PC-3 (cell line): Measurements from ENCODE around the gene MAML3. TPM values are rescaled to one million over a fixed set of nuclear protein-coding genes. Genes with fewer than 3 reads are reported as not detected.

ENCODE experiments used
- ATAC-seq: fragments of 200-7000 bp; cut with Tn5 transposase; 2 replicates; pipeline ENCODE4 v1.9.1; 2020; ENCODE audit warnings: mild to moderate bottlenecking, moderate library complexity
- BruUV-seq: library from RNA; stranded (reverse); fragments of 400-500 nt; replicated peaks from 2 replicates; lab custom pipeline; 2021; lab: Mats Ljungman, UMichigan
- CTCF ChIA-PET: fragments of 300-600 bp; sonication (Branson Sonifier 250); formaldehyde crosslinking; loops from one replicate; lab custom pipeline; 2022; ENCODE audit warnings: antibody characterized with exemption; lab: Charles Lee
- POLR2A ChIA-PET: fragments of 300-600 bp; sonication (Branson Sonifier 250); formaldehyde crosslinking; loops from one replicate; lab custom pipeline; 2022; ENCODE audit warnings: antibody characterized with exemption; ENCODE audit not compliant: unreplicated experiment; lab: Charles Lee
- DNase-seq: peaks from one replicate; pipeline ENCODE4 v3.0.0-alpha.2; 2015
- H2AFZ ChIP-seq: fragments of 300-600 bp; sonication (generic); 2 replicates; pipeline ENCODE4 v1.6.0; 2016; ENCODE audit warnings: antibody characterized with exemption, low read length
- H3F3A ChIP-seq: fragments of 300-600 bp; sonication (generic); one replicate; pipeline ENCODE4 v1.6.0; 2017; ENCODE audit warnings: antibody characterized with exemption, low read length, control low read depth, mild to moderate bottlenecking; ENCODE audit not compliant: unreplicated experiment
- H3K27ac ChIP-seq: fragments of 300-600 bp; sonication (generic); 2 replicates; pipeline ENCODE4 v1.5.1; 2016; ENCODE audit warnings: mild to moderate bottlenecking, low read length
- H3K27me3 ChIP-seq: fragments of 300-600 bp; sonication (generic); 2 replicates; pipeline ENCODE4 v1.6.1; 2016; ENCODE audit warnings: low read length, mixed read lengths
- H3K36me3 ChIP-seq: fragments of 300-600 bp; sonication (generic); 2 replicates; pipeline ENCODE4 v1.6.1; 2016; ENCODE audit warnings: low read depth, mixed run types, low read length, mixed read lengths
- H3K4me1 ChIP-seq: fragments of 300-600 bp; sonication (generic); 2 replicates; pipeline ENCODE4 v1.5.1; 2016; ENCODE audit warnings: low read length; ENCODE audit not compliant: insufficient read depth
- H3K4me2 ChIP-seq: fragments of 300-600 bp; sonication (generic); 2 replicates; pipeline ENCODE4 v1.6.0; 2016; ENCODE audit warnings: low read length
- H3K4me3 ChIP-seq: fragments of 300-600 bp; sonication (generic); 2 replicates; pipeline ENCODE4 v1.5.1; 2016; ENCODE audit warnings: mild to moderate bottlenecking, low read length, mixed read lengths
- H3K79me2 ChIP-seq: fragments of 300-600 bp; sonication (generic); 2 replicates; pipeline ENCODE4 v1.6.1; 2017; ENCODE audit warnings: low read length, mixed read lengths
- H3K9ac ChIP-seq: fragments of 300-600 bp; sonication (generic); 2 replicates; pipeline ENCODE4 v1.6.0; 2016; ENCODE audit warnings: mild to moderate bottlenecking, low read length
- H3K9me2 ChIP-seq: fragments of 300-600 bp; sonication (generic); replicated peaks from 2 replicates; pipeline ENCODE4 v1.6.1; 2016; ENCODE audit warnings: mixed run types, low read length, mixed read lengths
- H3K9me3 ChIP-seq: fragments of 300-600 bp; sonication (generic); 2 replicates; pipeline ENCODE4 v1.6.1; 2016; ENCODE audit warnings: low read length, mixed read lengths
- H4K20me1 ChIP-seq: fragments of 300-600 bp; sonication (generic); 2 replicates; pipeline ENCODE4 v1.6.1; 2016; ENCODE audit warnings: low read length, mixed read lengths
- EZH2 ChIP-seq: fragments of 300-600 bp; sonication (generic); IDR thresholded peaks from one replicate; pipeline ENCODE4 v1.6.1; 2017; ENCODE audit warnings: antibody characterized with exemption, mild to moderate bottlenecking, low read length; ENCODE audit not compliant: unreplicated experiment
- EZH2phosphoT487 ChIP-seq: fragments of 300-600 bp; sonication (generic); IDR thresholded peaks from 2 replicates; pipeline ENCODE4 v1.6.1; 2018; ENCODE audit warnings: mild to moderate bottlenecking, antibody characterized with exemption, low read length, borderline replicate concordance
- intact Hi-C: fragments of 100-400 bp; cut with micrococcal nuclease; formaldehyde crosslinking; loops from 2 replicates; pipeline ENCODE4 v1.9.0; 2023
- total RNA-seq: library from RNA; depleted of rRNA; stranded (reverse); fragments of >200 nt; gene quantifications from 2 replicates; pipeline ENCODE4 v1.2.3, GENCODE V29; 2014
- TF ChIP-seq, protein P1 (sequence below): fragments of 300-600 bp; sonication (generic); conservative IDR thresholded peaks from 2 replicates; pipeline ENCODE4 v1.5.1; 2017; ENCODE audit warnings: antibody characterized with exemption, low read depth, mild to moderate bottlenecking, low read length

MAML3 gene
- total RNA-seq, 1 experiment from 2014 or later = 4.3 TPM

DNA sequence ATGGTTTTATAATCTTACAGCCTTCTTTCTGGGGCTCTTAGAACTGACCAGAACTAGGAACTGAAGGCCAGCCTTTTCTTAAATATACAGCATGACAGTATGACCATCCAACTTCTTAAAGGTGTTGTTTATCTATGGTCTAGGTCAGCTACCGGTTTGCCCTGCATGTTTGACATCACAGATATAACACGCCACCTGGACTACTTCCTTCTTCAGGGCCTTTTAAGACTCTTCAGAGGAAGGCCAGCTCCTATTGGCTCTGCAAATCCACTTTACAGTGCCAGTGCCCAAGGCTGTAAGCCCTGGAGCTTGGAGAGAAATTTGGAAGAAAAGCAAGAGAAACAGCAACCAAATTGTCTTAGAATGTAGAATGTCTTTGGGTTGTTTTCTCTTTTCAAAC, 302.9 kb downstream of the MAML3 start:
- Histone ChIP-seq H3F3A (no peaks in the 10 kb centered on the region), H3K4me1 (peaks cover 3% of the 10 kb centered on the region), H3K27me3 (no peaks in the 10 kb centered on the region), H3K36me3 (no peaks in the 10 kb centered on the region), H3K79me2 (no peaks in the 10 kb centered on the region), H4K20me1 (no peaks in the 10 kb centered on the region), H3K27ac (no peak overlapping the region), H3K9ac (no peak overlapping the region), H3K9me3 (no peaks in the 10 kb centered on the region), H2AFZ (no peak overlapping the region), H3K4me3 (no peak overlapping the region), H3K4me2 (no peak overlapping the region), H3K9me2 (no peaks in the 10 kb centered on the region)
- POLR2A ChIA-PET = no interaction called here
- ATAC-seq (no peak), DNase-seq (no peak)
- intact Hi-C loops = no loop called here
- BruUV-seq = no TSS peak
- TF ChIP-seq, protein P1, sequence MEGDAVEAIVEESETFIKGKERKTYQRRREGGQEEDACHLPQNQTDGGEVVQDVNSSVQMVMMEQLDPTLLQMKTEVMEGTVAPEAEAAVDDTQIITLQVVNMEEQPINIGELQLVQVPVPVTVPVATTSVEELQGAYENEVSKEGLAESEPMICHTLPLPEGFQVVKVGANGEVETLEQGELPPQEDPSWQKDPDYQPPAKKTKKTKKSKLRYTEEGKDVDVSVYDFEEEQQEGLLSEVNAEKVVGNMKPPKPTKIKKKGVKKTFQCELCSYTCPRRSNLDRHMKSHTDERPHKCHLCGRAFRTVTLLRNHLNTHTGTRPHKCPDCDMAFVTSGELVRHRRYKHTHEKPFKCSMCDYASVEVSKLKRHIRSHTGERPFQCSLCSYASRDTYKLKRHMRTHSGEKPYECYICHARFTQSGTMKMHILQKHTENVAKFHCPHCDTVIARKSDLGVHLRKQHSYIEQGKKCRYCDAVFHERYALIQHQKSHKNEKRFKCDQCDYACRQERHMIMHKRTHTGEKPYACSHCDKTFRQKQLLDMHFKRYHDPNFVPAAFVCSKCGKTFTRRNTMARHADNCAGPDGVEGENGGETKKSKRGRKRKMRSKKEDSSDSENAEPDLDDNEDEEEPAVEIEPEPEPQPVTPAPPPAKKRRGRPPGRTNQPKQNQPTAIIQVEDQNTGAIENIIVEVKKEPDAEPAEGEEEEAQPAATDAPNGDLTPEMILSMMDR = no peak
- TF ChIP-seq EZH2phosphoT487 = no peak
- no peak for TF ChIP-seq EZH2
- CTCF ChIA-PET = no interaction called here

DNA sequence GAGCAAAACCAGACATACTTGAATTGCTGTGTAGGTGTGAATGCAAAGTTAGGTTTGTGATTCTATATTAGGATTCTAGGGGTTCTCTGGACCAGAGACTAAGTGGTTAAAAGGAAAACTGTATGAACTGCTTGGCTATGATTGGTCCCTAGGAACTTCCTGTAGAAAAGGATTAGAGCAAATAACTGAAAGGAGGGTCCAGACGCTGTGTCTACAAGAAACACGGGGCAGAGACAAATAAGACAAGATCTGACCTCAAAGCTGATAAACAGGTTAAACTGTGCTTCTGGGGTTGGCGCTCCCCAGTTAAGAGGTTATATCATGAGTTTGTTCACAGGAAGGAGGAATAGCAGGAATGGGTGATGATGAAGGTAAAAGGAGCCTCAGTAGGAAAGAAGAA, 304.8 kb downstream of the MAML3 start:
- no peaks in the 10 kb centered on the region for H3K36me3 ChIP-seq
- no peaks in the 10 kb centered on the region for H3K27me3 ChIP-seq
- H3F3A ChIP-seq = no peaks in the 10 kb centered on the region
- DNase-seq (no peak), ATAC-seq (no peak)
- no peak overlapping the region for H3K4me2 ChIP-seq
- no peak overlapping the region for H2AFZ ChIP-seq
- BruUV-seq = no TSS peak
- H4K20me1 ChIP-seq = no peaks in the 10 kb centered on the region
- no peak overlapping the region for H3K27ac ChIP-seq
- intact Hi-C loops = no loop called here
- no peaks in the 10 kb centered on the region for H3K9me3 ChIP-seq
- ChIA-PET CTCF (no interaction called here), POLR2A (no interaction called here)
- no peak overlapping the region for H3K9ac ChIP-seq
- no peaks in the 10 kb centered on the region for H3K9me2 ChIP-seq
- TF ChIP-seq EZH2 (no peak), EZH2phosphoT487 (no peak)
- TF ChIP-seq, protein P1 = no peak
- no peak overlapping the region for H3K4me3 ChIP-seq
- H3K79me2 ChIP-seq = no peaks in the 10 kb centered on the region
- H3K4me1 ChIP-seq = peaks cover 13% of the 10 kb centered on the region

DNA sequence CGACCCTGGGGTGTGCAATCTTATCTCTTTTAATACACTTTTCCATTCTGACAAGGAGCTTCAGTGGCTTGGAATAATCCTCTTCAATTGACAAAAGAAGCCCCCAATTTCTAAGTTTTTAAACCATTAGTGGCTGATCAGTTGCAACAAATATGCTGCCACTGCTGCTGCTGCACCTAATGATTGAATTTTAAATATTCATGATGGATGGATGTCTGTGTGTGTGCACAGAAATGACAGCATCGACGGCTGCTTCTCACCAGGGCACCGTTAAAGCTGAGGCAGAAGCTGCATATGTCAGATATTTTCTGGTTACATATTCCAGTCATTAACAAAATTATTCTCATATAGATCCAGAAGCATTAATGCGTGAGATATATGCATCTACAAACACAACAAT, 306.0 kb downstream of the MAML3 start:
- no peaks in the 10 kb centered on the region for H3K36me3 ChIP-seq
- peaks cover 13% of the 10 kb centered on the region for H3K4me1 ChIP-seq
- no peak overlapping the region for H3K27ac ChIP-seq
- no peaks in the 10 kb centered on the region for H3K9me2 ChIP-seq
- no peak overlapping the region for H2AFZ ChIP-seq
- H4K20me1 ChIP-seq = no peaks in the 10 kb centered on the region
- TF ChIP-seq EZH2 (no peak), EZH2phosphoT487 (no peak)
- TF ChIP-seq, protein P1 = no peak
- no peaks in the 10 kb centered on the region for H3K9me3 ChIP-seq
- no TSS peak for BruUV-seq
- intact Hi-C loops = no loop called here
- H3K4me3 ChIP-seq = no peak overlapping the region
- no peaks in the 10 kb centered on the region for H3K27me3 ChIP-seq
- DNase-seq = no peak
- POLR2A ChIA-PET = no interaction called here
- ATAC-seq = no peak
- CTCF ChIA-PET = no interaction called here
- H3K4me2 ChIP-seq = no peak overlapping the region
- no peak overlapping the region for H3K9ac ChIP-seq
- H3K79me2 ChIP-seq = no peaks in the 10 kb centered on the region
- no peaks in the 10 kb centered on the region for H3F3A ChIP-seq
